Left lobe of liver (tissue), 2 donors: Measurements from ENCODE around the gene STK32B. TPM values are rescaled to one million over a fixed set of nuclear protein-coding genes. Genes with fewer than 3 reads are reported as not detected.
"Not testable (repeated sequence)": the region's sequence is repeated elsewhere in the genome, so short reads cannot be mapped to it uniquely, and the experiment has no call there.

Source experiments
- ATAC-seq: fragments of 200-7000 bp; cut with Tn5 transposase; one replicate; pipeline ENCODE4 v1.9.1; 2020; ENCODE audit warnings: mild to moderate bottlenecking, moderate library complexity
- DNase-seq: peaks from one replicate; pipeline ENCODE4 v3.0.0-alpha.2; 2020; ENCODE audit warnings: low spot score
- total RNA-seq: library from RNA; stranded (reverse); gene quantifications from one replicate; pipeline ENCODE4 v1.2.1, GENCODE V29; 2021
- donor health status: DM: no; HTN: no; CAD: no; lungs with moderate emphysema.
- donor health status: DM: no; HTN: yes; CAD: no.

STK32B gene
- total RNA-seq, 1 donor from 2014 or later, result 0.25 TPM

- no peak for ATAC-seq
- DNase-seq, result no peak
Observed at GRCh38 chr4:5200513-5200912, 149.2 kb downstream of the STK32B start.

- ATAC-seq (no peak), DNase-seq (no peak)
Observed at GRCh38 chr4:5203309-5203992, 152.2 kb downstream of the STK32B start.

- ATAC-seq (no peak), DNase-seq (no peak)
Observed at GRCh38 chr4:5203993-5204310, 152.7 kb downstream of the STK32B start.

- no peak for ATAC-seq
- no peak for DNase-seq
Observed at GRCh38 chr4:5204781-5205180, 153.5 kb downstream of the STK32B start.

DNA sequence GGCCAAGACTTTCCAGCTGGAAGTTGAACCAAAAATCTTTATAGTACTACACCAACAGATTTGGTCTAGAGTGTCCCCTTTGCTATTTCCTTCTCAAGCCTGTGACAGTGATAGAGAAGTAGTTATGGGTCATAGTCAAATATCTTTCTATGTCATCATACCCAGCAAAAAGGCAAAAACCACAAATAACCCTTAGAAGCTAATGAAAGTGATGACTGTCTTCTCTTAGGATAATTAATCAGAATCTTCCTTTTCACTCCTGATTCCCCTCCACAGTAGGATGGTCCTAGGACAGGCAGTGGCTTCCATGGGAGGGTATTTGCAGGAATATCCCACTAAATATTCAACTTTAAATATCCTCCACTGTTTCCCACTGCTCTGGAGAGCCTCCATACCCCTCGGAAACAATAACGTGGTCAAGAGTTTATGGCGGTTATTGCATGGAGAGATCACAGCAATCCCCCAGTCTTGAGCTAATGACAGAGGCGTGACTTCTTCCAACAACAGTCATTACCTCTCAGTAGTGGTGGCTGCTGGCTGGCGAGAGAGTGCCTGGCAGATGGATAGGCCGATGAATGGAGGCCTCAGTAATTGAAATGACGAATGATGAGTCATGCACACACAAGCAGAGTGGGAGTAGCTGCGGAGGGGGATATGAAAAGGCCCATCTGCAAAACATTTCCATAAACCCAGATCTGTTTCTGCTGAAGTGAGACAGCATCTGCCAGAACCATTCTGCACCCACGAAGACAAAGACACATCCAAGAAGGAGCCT lies 154.9 kb downstream of the STK32B start:
- no peak for DNase-seq
- ATAC-seq, result no peak

DNA sequence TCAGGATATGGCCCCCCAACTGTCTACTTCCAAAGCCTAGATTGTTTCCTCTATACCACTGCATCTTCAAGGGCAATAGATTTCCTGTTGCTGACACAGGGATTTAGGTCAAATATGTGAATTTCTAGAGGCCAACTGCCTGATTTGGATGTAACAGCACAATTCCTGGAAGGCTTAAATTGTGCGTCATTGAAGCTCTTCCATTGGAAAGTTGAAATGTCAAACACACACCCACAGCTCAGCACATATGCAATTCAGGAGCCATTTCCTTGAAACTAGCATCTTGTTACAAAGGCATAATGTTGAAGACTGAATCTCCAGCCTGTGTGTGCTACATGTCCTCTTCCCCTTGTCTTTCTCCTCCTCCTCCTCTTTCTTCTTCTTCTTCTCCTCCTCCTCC lies 158.6 kb downstream of the STK32B start:
- ATAC-seq (no peak), DNase-seq (no peak)

- ATAC-seq (no peak), DNase-seq (no peak)
Observed at GRCh38 chr4:5211282-5211839, 160.1 kb downstream of the STK32B start.

- no peak for ATAC-seq
- no peak for DNase-seq
Observed at GRCh38 chr4:5212255-5213013, 161.2 kb downstream of the STK32B start.

- ATAC-seq (no peak), DNase-seq (no peak)
Observed at GRCh38 chr4:5213087-5213595, 161.9 kb downstream of the STK32B start.

DNA sequence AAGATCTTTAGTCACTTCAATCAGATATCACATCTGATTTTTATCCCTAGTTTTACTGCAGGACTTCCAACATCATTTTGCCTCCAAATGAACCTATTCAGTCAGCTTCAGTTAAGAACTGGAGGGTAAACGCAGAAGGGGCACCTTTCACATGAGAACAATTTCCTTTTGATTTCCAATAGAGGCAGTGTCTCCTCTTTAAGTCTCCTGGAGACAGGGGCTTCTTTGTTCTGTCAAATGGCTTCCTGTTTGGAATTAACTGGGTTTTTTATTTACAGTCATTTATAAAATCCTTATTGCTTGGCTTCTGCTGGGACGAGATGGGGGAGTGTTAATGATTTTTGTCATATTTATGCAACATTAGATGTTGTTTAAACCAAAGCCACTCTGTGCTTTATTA lies 164.0 kb downstream of the STK32B start:
- ATAC-seq, result no peak

DNA sequence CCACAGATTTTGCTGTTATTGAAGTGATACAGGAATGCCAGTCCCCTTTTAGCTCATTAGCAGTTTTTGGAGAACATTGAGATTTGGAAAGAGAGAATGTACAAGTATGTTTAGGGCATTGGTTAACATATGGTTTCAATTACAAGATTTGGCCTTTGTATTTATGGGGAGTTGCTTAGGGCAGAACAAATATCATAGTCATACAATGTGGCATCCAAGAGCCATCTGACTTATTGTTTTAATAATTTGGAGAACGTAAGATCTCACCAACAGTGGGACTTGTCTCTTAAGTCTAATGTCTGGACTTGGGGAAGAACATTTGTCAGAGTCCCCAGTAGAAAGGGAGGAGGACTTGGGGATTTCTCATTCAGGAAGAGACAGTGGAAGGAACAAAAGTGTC lies 166.1 kb downstream of the STK32B start:
- no peak for DNase-seq
- ATAC-seq, result no peak

More for the DNA sequence above, 164.0 kb downstream of the STK32B start:
- no peak for DNase-seq

DNA sequence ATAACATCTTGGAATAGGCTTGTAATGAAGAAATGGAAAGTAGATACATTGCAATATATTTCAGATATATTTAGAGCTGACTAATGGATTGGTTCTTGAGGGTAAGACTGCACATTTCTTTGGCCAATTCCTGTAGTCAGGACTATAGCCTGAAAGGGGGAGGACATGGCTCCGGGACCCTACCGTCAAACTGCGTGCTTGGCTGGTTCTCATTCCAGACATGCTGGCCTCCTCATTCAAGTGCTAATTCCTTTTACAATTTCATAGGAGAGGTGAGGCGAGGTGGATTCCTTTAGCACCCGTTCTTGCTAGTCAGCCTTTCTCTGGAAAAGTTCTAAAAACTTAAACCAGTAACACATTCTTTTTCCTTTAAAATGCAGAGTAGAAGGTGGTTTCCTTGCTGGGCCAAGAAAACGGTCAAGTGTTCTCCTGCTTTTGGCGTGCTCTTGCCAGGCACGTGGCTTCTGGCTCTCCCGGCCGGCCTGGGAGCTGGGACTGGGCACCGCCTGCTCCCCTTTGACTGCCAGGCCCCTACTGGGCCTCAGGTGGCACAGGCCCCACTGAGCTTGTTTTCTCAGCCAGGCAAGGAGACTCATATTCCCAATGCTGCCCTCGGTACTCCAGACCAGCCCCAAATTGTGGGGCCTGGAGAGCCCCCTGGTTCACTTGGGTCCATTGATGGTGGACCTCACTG lies 167.2 kb downstream of the STK32B start:
- ATAC-seq (no peak), DNase-seq (no peak)

DNA sequence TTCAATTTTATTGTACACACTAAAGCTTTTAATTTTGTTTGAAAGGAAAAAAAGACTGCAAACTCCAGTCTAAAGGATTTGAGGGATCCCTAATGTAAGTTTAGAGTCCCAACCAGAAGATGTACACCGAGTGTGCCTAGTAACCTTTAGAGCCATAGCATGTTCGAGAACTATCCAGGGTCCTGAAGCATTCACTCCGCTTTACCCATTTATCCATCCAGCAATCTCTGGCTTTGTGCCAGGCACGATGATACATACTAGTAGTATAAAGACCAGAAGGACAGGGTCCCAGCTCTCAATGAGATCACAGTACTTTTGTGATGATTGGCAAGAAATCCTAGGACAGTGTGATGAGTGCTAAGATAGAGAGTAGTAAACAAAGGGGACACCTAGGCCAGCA lies 168.7 kb downstream of the STK32B start:
- ATAC-seq (no peak), DNase-seq (no peak)

DNA sequence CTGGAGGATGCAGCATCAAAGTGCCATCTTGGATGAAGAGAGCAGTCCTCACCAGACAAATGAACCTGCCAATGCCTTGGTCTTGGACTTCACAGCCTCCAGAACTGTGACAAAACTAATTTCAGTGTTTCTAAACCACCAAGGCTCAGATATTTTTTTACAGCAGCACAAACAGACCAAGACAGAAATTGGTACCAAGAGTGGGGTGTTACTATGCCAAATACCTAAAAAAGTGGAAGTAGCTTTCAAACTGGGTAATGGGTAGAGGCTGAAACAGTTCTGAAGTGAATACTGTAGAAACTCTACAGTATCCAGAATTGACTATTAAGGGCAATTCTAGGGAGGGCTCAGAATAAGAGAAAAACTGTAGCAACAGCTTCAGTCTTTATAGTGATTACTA lies 170.8 kb downstream of the STK32B start:
- DNase-seq, result no peak
- ATAC-seq, result no peak

DNA sequence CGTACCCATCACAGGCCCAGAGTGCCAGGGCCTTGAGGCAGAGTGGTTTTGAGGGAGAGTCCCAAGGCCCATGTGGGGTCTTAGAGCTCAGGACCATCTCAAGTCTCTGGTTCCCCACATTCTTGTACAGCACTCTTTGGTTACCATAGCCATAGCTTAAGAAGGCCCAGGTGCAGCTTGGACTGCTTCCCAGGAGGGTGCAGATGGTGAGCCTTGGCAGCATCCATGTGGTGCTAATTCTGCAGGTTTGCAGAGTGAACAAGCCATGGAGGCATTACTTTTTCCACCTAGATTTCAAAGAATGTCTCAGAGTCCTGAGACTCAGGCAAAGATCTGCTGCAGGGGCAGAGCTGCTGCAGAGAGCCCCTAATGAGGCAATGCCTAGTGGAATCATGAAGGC lies 171.7 kb downstream of the STK32B start:
- no peak for DNase-seq
- no peak for ATAC-seq

- ATAC-seq (no peak), DNase-seq (no peak)
Observed at GRCh38 chr4:5224340-5224739, 173.1 kb downstream of the STK32B start.

DNA sequence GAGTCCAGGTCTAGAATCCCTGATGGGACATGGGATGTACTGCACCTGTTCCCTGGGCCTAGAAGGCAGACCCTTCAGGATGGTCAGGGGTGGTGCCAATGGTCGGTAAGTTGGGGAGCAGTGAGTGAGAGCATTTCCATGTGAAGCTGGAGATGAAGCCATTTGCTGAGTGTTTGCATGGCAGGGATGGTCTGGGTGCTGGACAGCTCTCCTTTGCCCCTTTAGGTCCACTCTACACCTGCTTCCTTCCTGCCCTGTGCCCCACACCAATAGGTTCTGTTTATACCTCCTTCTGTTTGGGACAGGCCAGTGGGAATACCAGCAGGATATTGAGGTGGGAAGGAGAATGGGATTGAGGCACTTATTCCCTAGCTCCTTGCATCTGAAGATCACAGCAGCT lies 181.3 kb downstream of the STK32B start:
- ATAC-seq, result no peak
- no peak for DNase-seq

GRCh38 chr4:5237086-5237660 lies 185.9 kb downstream of the STK32B start:
- ATAC-seq (no peak), DNase-seq (no peak)

DNA sequence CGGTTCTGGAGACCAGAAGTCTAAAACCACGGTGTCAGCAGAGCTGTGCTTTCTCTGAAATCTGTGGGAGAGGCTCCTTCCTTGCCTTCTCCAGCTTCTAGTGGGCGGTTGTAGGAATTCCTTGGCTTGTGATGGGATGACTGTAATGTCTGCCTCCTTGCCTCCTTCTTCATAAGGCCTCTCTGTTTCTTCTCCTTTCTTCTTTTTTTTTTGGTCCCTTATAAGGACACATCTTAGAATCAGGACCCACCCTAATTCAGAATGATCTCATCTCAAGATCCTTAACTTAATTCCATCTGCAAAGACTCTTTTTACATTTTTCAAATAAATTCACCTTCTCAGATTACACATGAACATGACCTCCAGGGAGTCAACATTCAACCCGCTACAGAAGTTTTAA lies 186.9 kb downstream of the STK32B start:
- no peak for DNase-seq
- no peak for ATAC-seq

GRCh38 chr4:5247061-5247460 lies 195.8 kb downstream of the STK32B start:
- not testable (repeated sequence) for DNase-seq, ATAC-seq
